HG02973 (cell line): Measurements from ENCODE around the gene TMEM185B.
"Not testable (repeated sequence)": the region's sequence is repeated elsewhere in the genome, so short reads cannot be mapped to it uniquely, and the experiment has no call there.

Experiments
- ATAC-seq: cut with Tn5 transposase; IDR thresholded peaks from one replicate; pipeline ENCODE4 v1.9.1; 2021; ENCODE audit warnings: moderate library complexity; ENCODE audit not compliant: unreplicated experiment

Gene TMEM185B

DNA sequence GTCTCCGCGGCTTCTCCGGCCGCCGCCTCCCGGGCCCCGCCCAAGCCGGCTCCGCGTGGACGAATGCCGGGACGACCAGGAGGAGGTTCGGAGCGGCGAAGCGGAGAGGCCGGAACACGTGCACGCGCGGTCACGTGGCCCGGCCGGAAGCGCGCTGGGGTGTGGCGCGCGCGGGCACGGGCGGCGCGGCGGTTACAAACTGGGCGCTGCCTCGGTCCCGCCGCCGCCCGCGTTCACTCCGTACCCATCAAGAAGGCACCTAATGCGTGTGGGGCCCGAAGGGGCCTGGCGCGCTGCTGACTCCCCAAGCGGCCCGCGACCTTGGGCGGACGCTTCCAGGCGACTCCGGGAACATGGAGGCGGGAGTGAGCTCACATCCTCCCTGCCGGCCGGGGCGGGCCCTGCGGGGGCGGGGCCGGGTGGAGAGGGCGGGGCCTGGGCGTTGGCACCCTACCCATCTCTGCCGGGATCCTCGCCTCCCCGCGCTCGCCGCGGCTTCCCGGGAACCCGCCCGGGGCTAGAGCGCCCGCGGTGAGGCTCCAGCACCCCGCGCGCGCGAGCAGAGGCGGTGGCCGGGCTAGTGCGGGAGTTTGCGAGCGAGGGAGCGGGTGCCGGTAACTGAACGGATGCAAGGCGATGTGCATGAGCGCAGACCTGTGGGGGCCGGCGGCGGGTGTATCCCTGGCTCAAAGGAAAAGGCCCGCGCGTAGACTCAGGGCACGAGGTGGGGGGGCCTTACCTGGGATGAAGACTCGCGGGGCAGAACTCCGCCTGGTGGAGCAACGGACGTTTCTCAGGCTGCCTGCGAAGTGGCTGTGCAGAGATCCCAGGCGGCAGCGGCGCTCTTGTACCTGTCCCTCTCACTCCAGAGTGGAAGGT lies at the start of gene TMEM185B:
TMEM185B (minus strand) TSS at position 367 of the 879 bp plus-strand sequence. CDS start 424 bp downstream, outside the sequence.
- ATAC-seq, result peak; percentile 82

GRCh38 chr2:120271711-120272379 lies 48.6 kb upstream of the TMEM185B start:
- no peak for ATAC-seq

- no peak for ATAC-seq
Measured at GRCh38 chr2:120269816-120270215, 46.6 kb upstream of the TMEM185B start.

DNA sequence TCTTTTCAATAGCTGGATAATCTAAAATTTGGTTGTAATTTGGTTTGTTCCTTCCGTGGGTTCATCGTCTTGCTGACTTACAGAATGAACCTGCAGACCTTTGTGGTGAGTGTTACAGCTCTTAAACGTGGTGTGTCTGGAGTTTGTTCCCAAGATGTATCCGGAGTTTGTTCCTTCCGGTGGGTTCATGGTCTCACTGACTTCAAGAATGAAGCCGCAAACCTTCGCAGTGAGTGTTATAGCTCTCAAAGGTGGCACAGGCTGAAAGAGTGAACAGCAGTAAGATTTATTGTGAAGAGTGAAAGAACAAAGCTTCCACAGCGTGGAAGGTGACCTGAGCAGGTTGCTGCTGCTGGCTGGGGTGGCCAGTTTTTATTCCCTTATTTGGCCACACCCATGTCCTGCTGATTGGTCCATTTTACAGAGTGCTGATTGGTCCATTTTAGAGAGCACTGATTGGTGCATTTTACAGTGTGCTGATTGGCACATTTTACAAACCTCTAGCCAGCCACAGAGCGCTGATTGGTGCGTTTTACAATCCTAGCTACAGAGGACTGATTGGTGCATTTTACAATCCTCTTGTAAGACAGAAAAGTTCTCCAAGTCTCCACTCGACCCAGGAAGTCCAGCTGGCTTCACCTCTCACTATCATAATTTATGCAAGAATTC lies 46.0 kb upstream of the TMEM185B start:
- ATAC-seq, result no peak

DNA sequence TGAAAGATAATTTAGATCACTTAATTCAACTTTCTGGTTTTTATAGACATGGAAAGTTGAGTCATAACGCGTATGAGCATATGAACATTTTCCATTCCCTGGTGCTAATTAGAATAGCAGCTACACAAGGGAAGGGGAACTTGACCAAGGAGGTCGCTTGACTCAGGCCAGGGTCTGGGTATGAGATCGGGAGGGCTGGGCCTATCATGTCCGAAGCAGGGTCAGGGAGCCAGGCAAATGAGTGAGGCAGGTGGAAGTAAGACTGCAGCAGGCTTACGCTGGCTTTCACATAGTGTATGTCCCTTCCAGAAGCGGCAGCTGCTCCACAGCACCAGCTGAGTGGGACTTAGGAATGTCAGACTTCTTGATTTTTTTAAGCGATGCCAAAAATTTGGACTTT lies 44.1 kb upstream of the TMEM185B start:
- ATAC-seq, result no peak

DNA sequence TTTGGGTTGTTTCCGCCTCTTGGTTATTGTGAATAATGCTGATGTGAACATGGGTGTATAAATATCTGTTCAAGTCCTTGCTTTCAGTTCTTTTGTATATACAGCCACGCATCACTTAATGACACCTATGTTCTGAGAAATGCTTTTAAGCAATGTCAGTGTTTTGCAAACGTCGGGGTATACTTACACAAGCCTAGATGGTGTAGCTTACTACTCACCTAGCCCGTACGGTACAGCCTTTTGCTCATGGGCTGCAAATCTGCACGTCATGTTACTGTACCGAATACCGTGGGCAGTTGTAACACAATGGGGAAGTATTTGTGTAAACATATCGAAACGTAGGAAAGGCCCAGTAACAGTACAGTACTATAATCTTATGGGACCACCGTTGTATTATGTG lies 41.8 kb upstream of the TMEM185B start:
- ATAC-seq, result peak; percentile 40

DNA sequence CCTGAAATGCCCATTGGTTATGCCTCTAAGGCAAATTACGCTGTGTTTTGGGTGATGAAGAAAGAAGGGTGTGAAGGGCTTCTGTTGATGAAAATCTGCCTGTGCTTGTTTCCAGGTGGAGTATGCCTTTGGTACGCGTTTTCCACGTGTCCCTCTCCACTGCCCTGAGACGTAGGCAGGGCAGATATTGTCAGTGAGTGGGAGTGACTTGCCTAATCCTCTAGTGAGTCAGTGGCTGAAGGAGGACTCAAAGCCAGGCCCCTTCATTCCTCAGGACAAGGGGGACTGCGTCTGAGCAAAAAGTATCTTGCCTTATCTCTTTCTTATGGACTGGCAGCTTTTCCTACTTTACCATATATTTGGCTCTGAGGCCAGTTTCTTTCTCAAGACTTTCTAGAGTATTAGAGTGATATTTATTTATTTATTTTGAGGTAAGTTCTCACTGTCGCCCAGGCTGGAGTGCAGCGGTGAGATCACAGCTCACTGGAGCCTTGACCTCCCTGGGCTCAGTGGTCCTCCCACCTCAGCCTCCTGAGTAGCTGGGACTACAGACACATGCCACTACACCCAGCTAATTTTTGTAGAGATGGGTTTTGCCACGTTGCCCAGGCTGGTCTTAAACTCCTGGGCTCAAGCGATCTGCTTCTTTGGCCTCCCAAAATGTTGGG lies 39.7 kb upstream of the TMEM185B start:
- no peak for ATAC-seq

DNA sequence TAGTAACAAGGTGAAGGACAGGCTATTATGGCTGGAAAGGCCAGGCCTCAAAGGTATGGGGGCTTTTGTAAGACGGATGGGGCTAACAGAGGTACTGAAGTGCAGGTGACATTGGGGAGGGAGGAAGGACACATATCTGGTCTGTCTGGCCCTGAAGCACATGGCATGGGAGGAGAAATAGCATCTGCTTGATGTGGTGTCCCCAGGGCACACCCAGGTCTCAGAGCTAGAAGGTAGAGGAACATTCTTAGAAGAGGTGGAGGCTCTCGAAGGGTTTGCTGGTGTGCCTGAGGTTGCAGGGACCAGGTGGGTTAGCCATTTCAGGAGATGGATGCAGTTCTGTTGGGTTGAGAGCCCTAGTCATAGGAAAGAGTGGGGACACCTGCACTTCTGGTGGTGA lies 39.0 kb upstream of the TMEM185B start:
- ATAC-seq, result no peak

DNA sequence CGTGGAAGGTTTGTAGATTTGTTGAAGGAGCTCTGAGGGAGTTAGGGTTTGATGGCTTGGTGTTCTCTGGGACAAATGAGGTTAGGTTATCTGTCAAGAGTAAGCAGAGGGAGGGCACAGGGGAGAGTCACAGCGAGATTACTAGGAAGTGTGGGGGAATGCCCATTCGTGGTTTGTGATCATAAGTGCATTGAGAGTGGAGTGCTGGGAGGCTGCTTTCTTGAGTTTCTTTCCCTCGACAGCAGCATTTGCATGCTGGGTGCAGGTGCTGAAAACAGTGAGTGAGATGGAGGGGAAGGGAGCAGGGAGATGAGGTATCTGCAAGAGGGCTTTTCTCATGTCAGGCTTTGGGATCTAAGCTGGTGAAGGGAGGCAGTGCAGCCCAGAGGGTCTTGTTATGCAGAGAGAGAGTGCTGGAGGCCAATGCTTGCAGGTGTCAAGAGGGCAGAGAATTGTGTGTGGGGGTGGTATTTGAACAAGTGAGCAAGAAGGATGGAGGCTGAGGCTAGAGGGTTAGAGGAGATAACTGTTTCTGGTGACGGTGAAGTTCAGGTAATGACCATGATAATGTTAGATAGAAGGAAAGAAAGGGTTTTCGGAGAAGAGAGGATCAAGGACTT lies 38.3 kb upstream of the TMEM185B start:
- ATAC-seq, result peak; percentile 53

GRCh38 chr2:120260736-120261135 lies 37.5 kb upstream of the TMEM185B start:
- no peak for ATAC-seq

DNA sequence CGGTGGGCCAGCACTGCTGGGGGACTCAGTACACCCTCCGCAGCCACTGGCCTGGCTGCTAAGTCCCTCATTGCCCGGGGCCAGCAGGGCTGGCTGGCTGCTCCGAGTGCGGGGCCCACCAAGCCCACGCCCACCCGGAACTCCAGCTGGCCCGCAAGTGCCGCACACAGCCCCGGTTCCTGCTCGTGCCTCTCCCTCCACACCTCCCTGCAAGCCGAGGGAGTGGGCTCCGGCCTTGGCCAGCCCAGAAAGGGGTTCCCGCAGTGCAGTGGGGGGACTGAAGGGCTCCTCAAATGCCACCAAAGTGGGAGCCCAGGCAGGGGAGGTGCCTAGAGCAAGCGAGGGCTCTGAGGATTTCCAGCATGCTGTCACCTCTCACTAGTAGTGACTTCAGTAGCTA lies 36.7 kb upstream of the TMEM185B start:
- not testable (repeated sequence) for ATAC-seq

- no peak for ATAC-seq
Measured at GRCh38 chr2:120258196-120258595, 35.0 kb upstream of the TMEM185B start.

DNA sequence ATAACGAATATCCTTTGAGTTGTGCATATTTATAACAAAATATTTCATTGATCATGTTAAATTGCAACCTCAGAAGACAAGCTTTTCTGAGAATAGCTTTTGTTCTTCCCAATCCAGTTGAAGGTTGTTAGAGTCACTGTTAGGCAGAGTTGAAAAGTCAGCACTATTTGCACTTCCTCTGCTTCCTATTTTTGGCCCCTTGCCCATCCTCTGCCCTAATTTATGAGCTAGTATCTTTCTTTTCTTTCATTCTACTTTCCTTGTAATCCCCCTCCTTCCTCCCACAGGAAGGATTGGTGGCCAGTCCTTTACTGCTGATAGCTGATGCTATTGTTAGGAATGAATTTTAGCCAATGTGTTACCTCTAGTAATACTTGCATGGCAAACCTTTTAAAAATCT lies 34.3 kb upstream of the TMEM185B start:
- no peak for ATAC-seq

- ATAC-seq, result no peak
Measured at GRCh38 chr2:120256651-120257000, 33.4 kb upstream of the TMEM185B start.

DNA sequence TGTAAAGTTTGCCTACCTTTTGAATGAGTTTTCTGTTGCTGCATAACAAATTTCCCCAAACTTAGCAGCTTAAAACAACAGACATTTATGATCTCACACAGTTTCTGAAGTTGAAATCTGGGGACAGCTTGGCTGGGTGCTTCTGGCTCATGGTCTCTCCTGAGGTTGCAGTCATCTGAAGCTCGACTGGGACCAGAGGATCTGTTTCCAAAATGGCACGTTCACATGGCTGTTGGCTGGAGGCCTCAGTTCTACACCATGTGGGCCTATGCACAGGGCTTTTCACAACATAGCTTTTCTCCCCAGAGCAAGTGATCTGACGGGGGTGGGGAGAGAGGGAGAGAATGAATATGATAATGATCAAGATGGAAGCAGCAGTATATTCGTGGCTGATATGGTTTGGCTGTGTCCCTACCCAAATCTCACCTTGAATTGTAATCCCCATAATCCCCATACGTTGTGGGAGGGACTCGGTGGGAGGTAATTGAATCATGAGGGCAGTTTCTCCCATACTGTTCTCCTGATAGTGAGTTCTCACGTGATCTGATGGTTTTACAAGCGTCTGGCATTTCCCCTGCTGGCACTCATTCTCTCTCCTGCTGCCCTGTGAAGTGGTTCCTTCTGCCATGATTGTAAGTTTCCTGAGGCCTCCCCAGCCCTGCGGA lies 32.9 kb upstream of the TMEM185B start:
- ATAC-seq, result no peak

GRCh38 chr2:120255071-120255470 lies 31.9 kb upstream of the TMEM185B start:
- no peak for ATAC-seq

DNA sequence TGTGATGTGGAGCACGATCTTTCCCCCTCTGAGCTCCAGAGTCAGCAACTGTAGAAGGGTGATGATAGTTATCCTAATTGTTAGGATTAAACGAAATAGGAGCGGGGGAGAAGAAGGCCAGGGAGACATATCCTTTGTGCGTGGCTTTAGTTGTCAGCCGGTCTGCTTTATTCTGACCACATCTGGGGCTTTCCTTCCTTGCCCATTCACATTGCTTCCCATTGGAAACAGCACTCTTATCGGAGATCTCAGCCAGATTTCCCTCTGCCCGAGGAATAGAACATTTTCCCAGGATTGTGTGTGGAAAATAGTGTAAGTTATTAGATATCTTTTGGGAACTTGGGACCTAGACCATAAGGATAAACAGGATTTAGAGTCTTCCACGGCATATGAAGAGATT lies 31.0 kb upstream of the TMEM185B start:
- ATAC-seq, result no peak

- peak; percentile 22 for ATAC-seq
Measured at GRCh38 chr2:120253021-120253882, 30.1 kb upstream of the TMEM185B start.
